Erythroblast (primary cell): ENCODE data around the gene TMEM52.

Source experiments
- GATA1 ChIP-seq: IDR thresholded peaks from 2 replicates; pipeline ENCODE4 v1.6.1; 2011; ENCODE audit warnings: low read depth, mild to moderate bottlenecking, control low read depth, low read length, moderate library complexity
- POLR2A ChIP-seq: IDR thresholded peaks from 2 replicates; pipeline ENCODE4 v1.6.1; 2011; ENCODE audit warnings: mild to moderate bottlenecking, low read length

- TF ChIP-seq POLR2A (no peak), GATA1 (no peak)
Observed at GRCh38 chr1:1939296-1940122, 20.4 kb upstream of the TMEM52 start.
